Activated CD8-positive, alpha-beta T cell treated with anti-CD3 and anti-CD28 coated beads, Interleukin-2, amount 10 ng/mL, durations not matched to agents 7 days and 5 days (primary cell): ENCODE data around the gene FRA10AC1. TPM values are rescaled to one million over a fixed set of nuclear protein-coding genes. Genes with fewer than 3 reads are reported as not detected.

ENCODE experiments used
- total RNA-seq, 2 experiments: library from RNA; stranded (reverse); gene quantifications; one replicate each; pipeline ENCODE4 v1.2.3, GENCODE V29; 2021

The FRA10AC1 gene
- total RNA-seq, 2 experiments from 2014 or later, result 5.4 to 6.0 TPM

Other genes starting within 250 kb of the FRA10AC1 start
- under 1 TPM; 0.37 to 0.39 TPM for gene MYOF, start 220.3 kb downstream of the FRA10AC1 start, total RNA-seq
- gene CEP55, start 206.0 kb downstream of the FRA10AC1 start, total RNA-seq, result 10 to 100 TPM; 81.1 TPM
- gene FFAR4, start 135.9 kb downstream of the FRA10AC1 start, total RNA-seq, result not detected
- gene RBP4, start 101.4 kb downstream of the FRA10AC1 start, total RNA-seq, result not detected
- not detected for gene PDE6C, start 90.1 kb downstream of the FRA10AC1 start, total RNA-seq
- gene LGI1, start 55.3 kb upstream of the FRA10AC1 start, total RNA-seq, result not detected
- gene SLC35G1, start 191.4 kb upstream of the FRA10AC1 start, total RNA-seq, result 1 to 10 TPM; 2.2 to 3.1 TPM